ENCODE data around the gene NTSR1. TPM values are rescaled to one million over a fixed set of nuclear protein-coding genes. Genes with fewer than 3 reads are reported as not detected.

Gene NTSR1
- total and polyA plus RNA-seq, 12 donors = 0.03 to 0.14 (median 0.11) TPM; not detected in 9

- TF ChIP-seq POLR2A (IDR thresholded peaks at IDR 0.05) = no peak
- TF ChIP-seq CTCF (IDR thresholded peaks at IDR 0.05) = no peak
- H3K4me3 ChIP-seq = no peak overlapping the region
- H3K36me3 ChIP-seq (replicated peaks in 1 of 2) = no peaks in the 10 kb centered on the region
- intact Hi-C loops (cut with DNase I) = no loop called here
- H3K9me3 ChIP-seq (replicated peaks in 1 of 3) = no peaks in the 10 kb centered on the region
- DNase-seq = no peak
- no peak overlapping the region for H3K27ac ChIP-seq
- no peaks in the 10 kb centered on the region for H3K4me1 ChIP-seq (replicated peaks in 1 of 2)
- peaks cover 10% of the 10 kb centered on the region for H3K27me3 ChIP-seq
- 69 to 96% (median 73%) methylated on average over 4 to 8 of the region's 8 CpGs for WGBS, 4 donors
Observed at GRCh38 chr20:62692176-62692575, 16.5 kb upstream of the NTSR1 start.

- Histone ChIP-seq H3K4me3 (no peak overlapping the region), H3K9me3 (replicated peaks in 1 of 3) (no peaks in the 10 kb centered on the region), H3K27me3 (peaks cover 10% of the 10 kb centered on the region), H3K27ac (no peak overlapping the region), H3K36me3 (replicated peaks in 1 of 2) (no peaks in the 10 kb centered on the region), H3K4me1 (replicated peaks in 1 of 2) (no peaks in the 10 kb centered on the region)
- intact Hi-C loops (cut with DNase I) = no loop called here
- no peak for DNase-seq
- no peak for TF ChIP-seq CTCF (IDR thresholded peaks at IDR 0.05)
- TF ChIP-seq POLR2A (IDR thresholded peaks at IDR 0.05) = no peak
- 72 to 83% (median 80%) methylated on average over 17 to 22 of the region's 22 CpGs for WGBS, 4 donors
Observed at GRCh38 chr20:62692801-62693523, 15.7 kb upstream of the NTSR1 start.

GRCh38 chr20:62693524-62693922 lies 15.1 kb upstream of the NTSR1 start:
- WGBS, 4 donors = 60 to 80% (median 74%) methylated on average over 6 to 10 of the region's 10 CpGs; no CpG with 5 or more reads in 1 of the 4 donors
- Histone ChIP-seq H3K36me3 (replicated peaks in 1 of 2) (no peaks in the 10 kb centered on the region), H3K4me3 (no peak overlapping the region), H3K27me3 (peaks cover 10% of the 10 kb centered on the region), H3K4me1 (replicated peaks in 1 of 2) (no peaks in the 10 kb centered on the region), H3K27ac (no peak overlapping the region), H3K9me3 (replicated peaks in 1 of 3) (no peaks in the 10 kb centered on the region)
- no peak for DNase-seq
- TF ChIP-seq POLR2A (IDR thresholded peaks at IDR 0.05) = no peak
- no peak for TF ChIP-seq CTCF (IDR thresholded peaks at IDR 0.05)
- intact Hi-C loops (cut with DNase I) = no loop called here

GRCh38 chr20:62694106-62694505 lies 14.5 kb upstream of the NTSR1 start:
- no peak for DNase-seq
- no peak for TF ChIP-seq POLR2A (IDR thresholded peaks at IDR 0.05)
- no peak for TF ChIP-seq CTCF (IDR thresholded peaks at IDR 0.05)
- WGBS, 4 donors = 66 to 85% (median 78%) methylated on average over 7 to 10 of the region's 10 CpGs
- Histone ChIP-seq H3K4me1 (replicated peaks in 1 of 2) (no peaks in the 10 kb centered on the region), H3K36me3 (replicated peaks in 1 of 2) (no peaks in the 10 kb centered on the region), H3K4me3 (no peak overlapping the region), H3K9me3 (replicated peaks in 1 of 3) (no peaks in the 10 kb centered on the region), H3K27me3 (peaks cover 9% of the 10 kb centered on the region), H3K27ac (no peak overlapping the region)
- intact Hi-C loops (cut with DNase I) = no loop called here
